ENCODE data around the gene KIF5A. TPM values are rescaled to one million over a fixed set of nuclear protein-coding genes. Genes with fewer than 3 reads are reported as not detected.

The KIF5A gene
- total and polyA plus RNA-seq, 2 donors (not counting 3 experiments of a cell fraction or from before 2014, with no cell fraction given), result 0.07 to 0.35 TPM

DNA sequence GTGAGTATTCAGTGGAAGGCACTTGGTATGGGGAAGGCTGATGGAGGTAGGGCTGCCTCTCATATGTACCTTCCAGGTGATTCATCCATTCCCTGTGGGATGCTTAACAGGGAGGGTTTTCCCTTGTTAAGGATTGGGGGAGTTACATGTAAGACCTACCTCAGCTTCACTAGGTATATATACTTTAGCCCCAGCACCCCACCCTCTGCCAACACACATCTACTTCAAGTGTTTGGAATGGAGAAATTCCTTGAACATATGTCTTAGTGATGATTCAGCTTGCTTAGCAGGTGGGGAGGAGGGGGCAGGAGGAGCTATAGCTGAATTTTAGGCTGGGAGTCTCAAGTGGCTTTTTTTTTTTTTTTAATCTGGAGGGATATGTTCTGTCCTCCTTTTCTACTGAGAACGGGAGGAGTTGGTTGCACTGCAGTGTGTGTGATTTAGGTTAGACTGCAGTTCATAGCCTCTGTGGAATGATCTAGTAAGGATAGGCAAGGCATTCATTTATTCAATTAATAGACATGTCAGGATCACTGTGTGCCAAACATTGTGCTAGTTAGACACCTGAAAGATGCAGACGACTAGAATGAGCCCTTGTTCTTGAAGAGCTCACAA, 42.8 kb downstream of the KIF5A start:
- no peak overlapping the region for H2AFZ ChIP-seq (ENCODE audit: low read depth, low read length)
- dilution Hi-C loops (cut with MboI; ENCODE audit: extremely low pct_ligation_motif_present, low sequenced_read_pairs), result no loop called here
- no peaks in the 10 kb centered on the region for H3K79me2 ChIP-seq (ENCODE audit: control insufficient read depth, insufficient read depth, low read length)
- H3K9me3 ChIP-seq (replicated peaks; ENCODE audit: control insufficient read depth, insufficient read depth, low read length), result no peaks in the 10 kb centered on the region
- peaks cover 5% of the 10 kb centered on the region for H3K4me1 ChIP-seq (ENCODE audit: control insufficient read depth, extremely low read depth, insufficient read depth, low read length)
- BruUV-seq (replicated peaks), result no TSS peak
- FAIRE-seq (no peak), DNase-seq (ENCODE audit: low read depth, low spot score) (no peak)
- H3K9me1 ChIP-seq (replicated peaks; ENCODE audit: control insufficient read depth, extremely low read depth, insufficient read depth, low read length), result no peaks in the 10 kb centered on the region
- H3K27me3 ChIP-seq (ENCODE audit: control insufficient read depth in 2 of 2, insufficient read depth in 2 of 2, low read length in 2 of 2), result peaks cover 3 to 9% of the 10 kb centered on the region in 2 experiments
- H3K9ac ChIP-seq (replicated peaks; ENCODE audit: extremely low read depth, insufficient read depth, low read length), result no peak overlapping the region
- H3K4me2 ChIP-seq (ENCODE audit: insufficient read depth, low read length), result no peak overlapping the region
- no peak overlapping the region for H3K27ac ChIP-seq (ENCODE audit: insufficient read depth, low read depth, low read length)
- TF ChIP-seq POLR2A (IDR thresholded peaks at IDR 0.05; ENCODE audit: low read depth, low read length), result no peak
- TF ChIP-seq GATA2 (IDR thresholded peaks at IDR 0.05; ENCODE audit: insufficient read depth, insufficient read length, low read depth, low read length), result no peak
- TF ChIP-seq MAX (IDR thresholded peaks at IDR 0.05; ENCODE audit: insufficient read depth, insufficient read length), result no peak
- TF ChIP-seq POLR2AphosphoS5 (IDR thresholded peaks at IDR 0.05; ENCODE audit: insufficient read depth, low read depth, low read length), result no peak
- no peak for TF ChIP-seq FOS (IDR thresholded peaks at IDR 0.05; ENCODE audit: borderline replicate concordance, insufficient read depth, low read length)
- TF ChIP-seq MYC (IDR thresholded peaks at IDR 0.05; ENCODE audit: low read depth, low read length), result no peak
- TF ChIP-seq, protein P1, sequence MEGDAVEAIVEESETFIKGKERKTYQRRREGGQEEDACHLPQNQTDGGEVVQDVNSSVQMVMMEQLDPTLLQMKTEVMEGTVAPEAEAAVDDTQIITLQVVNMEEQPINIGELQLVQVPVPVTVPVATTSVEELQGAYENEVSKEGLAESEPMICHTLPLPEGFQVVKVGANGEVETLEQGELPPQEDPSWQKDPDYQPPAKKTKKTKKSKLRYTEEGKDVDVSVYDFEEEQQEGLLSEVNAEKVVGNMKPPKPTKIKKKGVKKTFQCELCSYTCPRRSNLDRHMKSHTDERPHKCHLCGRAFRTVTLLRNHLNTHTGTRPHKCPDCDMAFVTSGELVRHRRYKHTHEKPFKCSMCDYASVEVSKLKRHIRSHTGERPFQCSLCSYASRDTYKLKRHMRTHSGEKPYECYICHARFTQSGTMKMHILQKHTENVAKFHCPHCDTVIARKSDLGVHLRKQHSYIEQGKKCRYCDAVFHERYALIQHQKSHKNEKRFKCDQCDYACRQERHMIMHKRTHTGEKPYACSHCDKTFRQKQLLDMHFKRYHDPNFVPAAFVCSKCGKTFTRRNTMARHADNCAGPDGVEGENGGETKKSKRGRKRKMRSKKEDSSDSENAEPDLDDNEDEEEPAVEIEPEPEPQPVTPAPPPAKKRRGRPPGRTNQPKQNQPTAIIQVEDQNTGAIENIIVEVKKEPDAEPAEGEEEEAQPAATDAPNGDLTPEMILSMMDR (IDR thresholded peaks at IDR 0.05; ENCODE audit: extremely low read depth in 1 of 2, insufficient read depth in 1 of 2, low read depth in 1 of 2, low read length in 2 of 2), result no peak
- no peak for TF ChIP-seq EZH2 (IDR thresholded peaks at IDR 0.05; ENCODE audit: borderline replicate concordance, low read depth, low read length, severe bottlenecking)
- H3K36me3 ChIP-seq (ENCODE audit: control insufficient read depth in 2 of 2, extremely low read depth in 1 of 2, insufficient read depth in 2 of 2, low read length in 2 of 2), result no peaks in the 10 kb centered on the region
- ChIA-PET CTCF (interaction anchor here (0.5 to 3.3 kb wide), 7 partner anchors 9 to 345 kb away, joined by 3 to 63 read pairs (median 4); partner anchors contain the start of gene B4GALNT1), POLR2A (no interaction called here)
- intact Hi-C loops (cut with micrococcal nuclease), result no loop called here
- H4K20me1 ChIP-seq (replicated peaks; ENCODE audit: control insufficient read depth, extremely low read depth, insufficient read depth, low read length), result no peaks in the 10 kb centered on the region
- H3K4me3 ChIP-seq (replicated peaks in 1 of 3; ENCODE audit: insufficient read depth in 1 of 3, low read depth in 1 of 3, low read length in 3 of 3), result no peak overlapping the region

Data from endothelial cell of umbilical vein (primary cell).